Neural progenitor cell (in vitro differentiated cells): ENCODE measurements around the gene KLF16.

Source experiments
- EZH2phosphoT487 ChIP-seq: fragments of 200-600 bp; sonication (generic); IDR thresholded peaks from 2 replicates; pipeline ENCODE4 v1.6.1; 2017; ENCODE audit warnings: antibody characterized with exemption
- TF ChIP-seq, protein P1 (sequence below): fragments of 200-600 bp; sonication (generic); IDR thresholded peaks from 2 replicates; pipeline ENCODE4 v1.5.1; 2017; ENCODE audit warnings: antibody characterized with exemption, mild to moderate bottlenecking

DNA sequence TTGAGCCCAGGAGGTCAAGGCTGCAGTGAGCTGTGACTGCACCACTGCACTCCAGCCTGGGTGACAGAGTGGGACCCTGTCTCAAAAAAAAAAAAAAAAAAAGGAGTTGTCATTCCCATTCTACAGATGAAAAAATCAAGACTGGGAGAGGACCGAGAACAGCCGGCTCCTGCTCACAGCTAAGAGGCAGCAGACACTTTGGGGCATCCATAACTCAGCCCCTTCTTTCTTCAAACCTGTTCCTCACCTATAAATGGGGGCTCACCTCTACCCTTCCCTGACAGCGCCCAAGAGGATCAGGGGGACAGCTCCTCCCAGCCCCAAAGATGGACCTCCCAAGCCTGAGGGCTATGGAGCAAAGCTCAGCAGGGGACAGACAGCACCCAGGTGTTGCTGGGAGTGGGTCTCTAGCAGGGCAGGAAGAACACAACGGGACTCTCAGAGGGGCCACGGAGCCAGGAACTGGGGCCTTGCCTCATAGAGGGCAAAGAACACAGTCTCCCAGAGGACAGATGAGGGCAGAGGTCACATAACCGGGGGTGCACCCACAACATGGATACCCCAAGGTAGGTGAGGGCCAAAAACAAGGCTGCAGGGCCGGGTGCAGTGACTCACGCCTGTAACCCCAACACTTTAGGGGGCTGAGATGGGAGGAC is 3.4 kb upstream of the KLF16 start:
- TF ChIP-seq EZH2phosphoT487 = no peak
- TF ChIP-seq, protein P1, sequence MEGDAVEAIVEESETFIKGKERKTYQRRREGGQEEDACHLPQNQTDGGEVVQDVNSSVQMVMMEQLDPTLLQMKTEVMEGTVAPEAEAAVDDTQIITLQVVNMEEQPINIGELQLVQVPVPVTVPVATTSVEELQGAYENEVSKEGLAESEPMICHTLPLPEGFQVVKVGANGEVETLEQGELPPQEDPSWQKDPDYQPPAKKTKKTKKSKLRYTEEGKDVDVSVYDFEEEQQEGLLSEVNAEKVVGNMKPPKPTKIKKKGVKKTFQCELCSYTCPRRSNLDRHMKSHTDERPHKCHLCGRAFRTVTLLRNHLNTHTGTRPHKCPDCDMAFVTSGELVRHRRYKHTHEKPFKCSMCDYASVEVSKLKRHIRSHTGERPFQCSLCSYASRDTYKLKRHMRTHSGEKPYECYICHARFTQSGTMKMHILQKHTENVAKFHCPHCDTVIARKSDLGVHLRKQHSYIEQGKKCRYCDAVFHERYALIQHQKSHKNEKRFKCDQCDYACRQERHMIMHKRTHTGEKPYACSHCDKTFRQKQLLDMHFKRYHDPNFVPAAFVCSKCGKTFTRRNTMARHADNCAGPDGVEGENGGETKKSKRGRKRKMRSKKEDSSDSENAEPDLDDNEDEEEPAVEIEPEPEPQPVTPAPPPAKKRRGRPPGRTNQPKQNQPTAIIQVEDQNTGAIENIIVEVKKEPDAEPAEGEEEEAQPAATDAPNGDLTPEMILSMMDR = no peak
